ENCODE results near the gene CALCB.
A peak's percentile ranks its signal among the peaks of the same experiment; 100 is the strongest.
"Not testable (repeated sequence)": the region's sequence is repeated elsewhere in the genome, so short reads cannot be mapped to it uniquely, and the experiment has no call there.

The CALCB gene

GRCh38 chr11:15038963-15039362 is 34.4 kb upstream of the CALCB start:
- DNase-seq (ENCODE audit: low read depth) = no peak

GRCh38 chr11:15045209-15045608 is 28.2 kb upstream of the CALCB start:
- H3K4me3 ChIP-seq (ENCODE audit: low read length) = no peak overlapping the region
- no peak for DNase-seq (ENCODE audit: low read depth)
- TF ChIP-seq CTCF (conservative IDR thresholded peaks at IDR 0.05; ENCODE audit: low read depth, low read length) = no peak

More at GRCh38 chr11:15038963-15039362, 34.4 kb upstream of the CALCB start:
- H3K4me3 ChIP-seq (ENCODE audit: low read length) = no peak overlapping the region
- TF ChIP-seq CTCF (conservative IDR thresholded peaks at IDR 0.05; ENCODE audit: low read depth, low read length) = peak; percentile 32

- no peak for DNase-seq (ENCODE audit: low read depth)
- H3K4me3 ChIP-seq (ENCODE audit: low read length) = no peak overlapping the region
- no peak for TF ChIP-seq CTCF (conservative IDR thresholded peaks at IDR 0.05; ENCODE audit: low read depth, low read length)
Observed at GRCh38 chr11:15045891-15046290, 27.5 kb upstream of the CALCB start.

- DNase-seq (ENCODE audit: low read depth); H3K4me3 ChIP-seq (ENCODE audit: low read length): not testable (repeated sequence)
Observed at GRCh38 chr11:15046673-15047072, 26.7 kb upstream of the CALCB start.

GRCh38 chr11:15048616-15049015 is 24.8 kb upstream of the CALCB start:
- DNase-seq (ENCODE audit: low read depth) = no peak
- TF ChIP-seq CTCF (conservative IDR thresholded peaks at IDR 0.05; ENCODE audit: low read depth, low read length) = no peak
- H3K4me3 ChIP-seq (ENCODE audit: low read length) = no peak overlapping the region

GRCh38 chr11:15053191-15053685 is 20.2 kb upstream of the CALCB start:
- TF ChIP-seq CTCF (conservative IDR thresholded peaks at IDR 0.05; ENCODE audit: low read depth, low read length) = no peak
- no peak for DNase-seq (ENCODE audit: low read depth)
- no peak overlapping the region for H3K4me3 ChIP-seq (ENCODE audit: low read length)

- DNase-seq (ENCODE audit: low read depth) = no peak
- H3K4me3 ChIP-seq (ENCODE audit: low read length) = no peak overlapping the region
- TF ChIP-seq CTCF (conservative IDR thresholded peaks at IDR 0.05; ENCODE audit: low read depth, low read length) = no peak
Observed at GRCh38 chr11:15055620-15056356, 17.6 kb upstream of the CALCB start.

Measured in retinal pigment epithelial cell (primary cell).